CD14-positive monocyte (primary cell): ENCODE measurements around the gene ERGIC1. TPM values are rescaled to one million over a fixed set of nuclear protein-coding genes. Genes with fewer than 3 reads are reported as not detected.

Source experiments
- DNase-seq, 3 donors: peaks; one replicate each; pipeline ENCODE4 v3.0.0-alpha.2; 2011 to 2022
- H2AFZ ChIP-seq: 2 replicates; pipeline ENCODE4 v1.6.0; 2012; ENCODE audit warnings: mild to moderate bottlenecking, low read depth, low read length, inconsistent platforms; ENCODE audit not compliant: insufficient read depth, poor library complexity, severe bottlenecking
- H3K27ac ChIP-seq, 2 donors: 1 replicate in 1 of 2; 2 replicates in 1 of 2; pipeline ENCODE4 v1.5.1; 2012 to 2013; ENCODE audit warnings: low read length in 2 of 2, control low read depth in 1 of 2, inconsistent platforms in 1 of 2, low read depth in 1 of 2, mild to moderate bottlenecking in 1 of 2
- H3K27me3 ChIP-seq, 2 donors: one replicate each; pipeline versions ENCODE4 v1.6.0 to v1.6.1; 2011 to 2013; ENCODE audit warnings: low read length in 2 of 2; ENCODE audit not compliant: control insufficient read depth in 2 of 2, insufficient read depth in 2 of 2
- H3K36me3 ChIP-seq, 2 donors: replicated peaks in 1 of 2; 1 replicate in 1 of 2; 2 replicates in 1 of 2; pipeline versions ENCODE4 v1.5.1 to v1.6.1; 2012 to 2013; ENCODE audit warnings: low read length in 2 of 2, control low read depth in 1 of 2, inconsistent platforms in 1 of 2, mild to moderate bottlenecking in 1 of 2; ENCODE audit not compliant: insufficient read depth in 2 of 2, control insufficient read depth in 1 of 2
- H3K4me1 ChIP-seq, 2 donors: 1 replicate in 1 of 2; 2 replicates in 1 of 2; pipeline versions ENCODE4 v1.5.1 to v1.6.1; 2012 to 2013; ENCODE audit warnings: low read length in 2 of 2, control low read depth in 1 of 2, inconsistent platforms in 1 of 2, mild to moderate bottlenecking in 1 of 2, moderate library complexity in 1 of 2; ENCODE audit not compliant: insufficient read depth in 2 of 2, control insufficient read depth in 1 of 2
- H3K4me2 ChIP-seq: replicated peaks from 2 replicates; pipeline ENCODE3; 2012; ENCODE audit warnings: low read length, moderate library complexity, mild to moderate bottlenecking; ENCODE audit not compliant: poor library complexity, severe bottlenecking; ENCODE audit errors: extremely low read depth
- H3K4me3 ChIP-seq, 3 experiments: fragments of 200-600 bp in 1 of 3; sonication (generic) in 1 of 3; replicated peaks in 1 of 3; 1 replicate in 2 of 3; 2 replicates in 1 of 3; pipeline ENCODE4 v1.5.1; 2011 to 2013; ENCODE audit warnings: low read length in 3 of 3, mild to moderate bottlenecking in 3 of 3, control low read depth in 2 of 3, low read depth in 2 of 3, inconsistent platforms in 1 of 3, moderate library complexity in 1 of 3
- H3K79me2 ChIP-seq: 2 replicates; pipeline ENCODE4 v1.6.0; 2012; ENCODE audit warnings: mild to moderate bottlenecking, control low read depth, inconsistent platforms, low read length, moderate library complexity; ENCODE audit not compliant: insufficient read depth
- H3K9ac ChIP-seq: 2 replicates; pipeline ENCODE4 v1.6.0; 2017; ENCODE audit warnings: low read length, mild to moderate bottlenecking; ENCODE audit not compliant: insufficient read depth, poor library complexity, severe bottlenecking
- H3K9me3 ChIP-seq, 2 donors: replicated peaks in 1 of 2; 1 replicate in 1 of 2; 2 replicates in 1 of 2; pipeline versions ENCODE4 v1.5.1 to v1.6.1; 2012 to 2013; ENCODE audit warnings: low read length in 2 of 2, control low read depth in 1 of 2; ENCODE audit not compliant: control insufficient read depth in 1 of 2, insufficient read depth in 1 of 2
- H4K20me1 ChIP-seq: 2 replicates; pipeline ENCODE4 v1.6.0; 2012; ENCODE audit warnings: mild to moderate bottlenecking, low read length, control low read depth, moderate library complexity; ENCODE audit not compliant: insufficient read depth
- H3K27ac Mint-ChIP-seq, 7 donors: one replicate each; pipeline ENCODE4 v1.8.0; 2020; ENCODE audit warnings: mild to moderate bottlenecking in 7 of 7, mixed read lengths in 7 of 7, moderate library complexity in 6 of 7, inconsistent platforms in 2 of 7
- H3K27me3 Mint-ChIP-seq, 3 donors: one replicate each; pipeline ENCODE4 v1.8.0; 2021 to 2022; ENCODE audit warnings: low read depth in 3 of 3, mild to moderate bottlenecking in 3 of 3, mixed read lengths in 3 of 3, moderate library complexity in 3 of 3, inconsistent platforms in 1 of 3
- H3K36me3 Mint-ChIP-seq, 2 donors: one replicate each; pipeline ENCODE4 v1.8.0; 2020; ENCODE audit warnings: mixed read lengths in 2 of 2, inconsistent platforms in 1 of 2, mild to moderate bottlenecking in 1 of 2
- H3K4me1 Mint-ChIP-seq: one replicate; pipeline ENCODE4 v1.8.0; 2020; ENCODE audit warnings: mild to moderate bottlenecking, mixed read lengths
- H3K4me3 Mint-ChIP-seq, 2 donors: one replicate each; pipeline ENCODE4 v1.8.0; 2020; ENCODE audit warnings: mild to moderate bottlenecking in 2 of 2, mixed read lengths in 2 of 2, moderate library complexity in 1 of 2
- H3K9me3 Mint-ChIP-seq, 7 donors: one replicate each; pipeline ENCODE4 v1.8.0; 2020 to 2022; ENCODE audit warnings: mixed read lengths in 7 of 7, mild to moderate bottlenecking in 6 of 7, moderate library complexity in 6 of 7, inconsistent platforms in 2 of 7
- WGBS: methylation state at CpG from one replicate; pipeline ENCODE4 v1.1.5; 2013; ENCODE audit warnings: missing lambda C conversion rate; ENCODE audit not compliant: insufficient coverage; 5-methylcytosine and 5-hydroxymethylcytosine counted together
- intact Hi-C, 2 donors: fragments of 100-400 bp; cut with micrococcal nuclease; formaldehyde crosslinking; loops; one replicate each; pipeline versions ENCODE4 v1.15.0 to v1.15.1; 2023
- polyA plus RNA-seq, 3 donors: library from polyadenylated mRNA; depleted of rRNA in 1 of 3; unstranded in 2 of 3; stranded (reverse) in 1 of 3; fragments of 300-500 nt in 2 of 3; fragments of >200 nt in 1 of 3; fragmentation: Illumina TruSeq in 2 of 3; gene quantifications; 1 replicate in 2 of 3; 2 replicates in 1 of 3; pipeline ENCODE4 v1.2.3, GENCODE V29; 2012 to 2021
- TF ChIP-seq, protein P1 (sequence below): fragments of 200-600 bp; IDR thresholded peaks from one replicate; pipeline ENCODE4 v1.8.0; 2022; ENCODE audit warnings: antibody characterized with exemption, mild to moderate bottlenecking

The ERGIC1 gene
- polyA plus RNA-seq, 3 donors, result 28.3 to 76.2 (median 34.1) TPM

DNA sequence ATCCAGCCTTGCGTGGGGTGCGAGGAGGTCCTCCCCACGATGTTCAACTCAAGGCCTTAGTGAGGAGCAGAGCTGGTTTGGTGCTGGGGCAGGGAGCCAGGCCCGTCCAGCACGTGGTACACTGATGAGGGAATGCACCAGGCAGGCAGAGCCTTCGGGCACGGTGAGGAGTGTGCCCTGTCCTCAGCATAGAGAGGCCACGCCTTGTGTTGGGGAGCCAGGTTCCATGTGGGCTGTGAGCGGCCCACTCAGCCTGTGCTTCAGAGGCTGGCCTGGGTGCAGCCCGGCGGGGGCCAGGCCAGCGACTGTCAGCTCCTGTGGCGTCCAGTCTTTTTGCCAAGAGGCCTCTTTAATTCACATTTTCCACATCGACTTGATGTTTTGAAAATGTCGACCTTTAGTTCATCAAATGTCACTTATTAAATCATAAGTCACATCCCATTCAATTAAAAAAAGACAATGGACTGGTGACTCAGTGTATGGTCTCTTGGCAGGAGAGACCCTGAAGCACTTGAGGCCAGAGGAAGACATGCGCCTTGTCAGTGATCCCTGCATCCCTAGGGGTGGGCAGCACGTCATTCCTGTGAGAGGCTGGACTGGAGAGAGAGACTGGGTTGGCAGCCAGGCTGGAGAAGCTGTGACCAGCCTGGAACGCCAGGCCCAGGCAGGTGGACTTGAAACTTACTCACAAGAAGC, 21.7 kb downstream of the ERGIC1 start:
- H3K27me3 Mint-ChIP-seq, result peaks cover 0 to 3% (median 3%) of the 10 kb centered on the region in 3 donors
- peak overlapping the region in 5 of 7 donors; percentile 24 to 66 (median 52) for H3K27ac Mint-ChIP-seq
- TF ChIP-seq, protein P1, sequence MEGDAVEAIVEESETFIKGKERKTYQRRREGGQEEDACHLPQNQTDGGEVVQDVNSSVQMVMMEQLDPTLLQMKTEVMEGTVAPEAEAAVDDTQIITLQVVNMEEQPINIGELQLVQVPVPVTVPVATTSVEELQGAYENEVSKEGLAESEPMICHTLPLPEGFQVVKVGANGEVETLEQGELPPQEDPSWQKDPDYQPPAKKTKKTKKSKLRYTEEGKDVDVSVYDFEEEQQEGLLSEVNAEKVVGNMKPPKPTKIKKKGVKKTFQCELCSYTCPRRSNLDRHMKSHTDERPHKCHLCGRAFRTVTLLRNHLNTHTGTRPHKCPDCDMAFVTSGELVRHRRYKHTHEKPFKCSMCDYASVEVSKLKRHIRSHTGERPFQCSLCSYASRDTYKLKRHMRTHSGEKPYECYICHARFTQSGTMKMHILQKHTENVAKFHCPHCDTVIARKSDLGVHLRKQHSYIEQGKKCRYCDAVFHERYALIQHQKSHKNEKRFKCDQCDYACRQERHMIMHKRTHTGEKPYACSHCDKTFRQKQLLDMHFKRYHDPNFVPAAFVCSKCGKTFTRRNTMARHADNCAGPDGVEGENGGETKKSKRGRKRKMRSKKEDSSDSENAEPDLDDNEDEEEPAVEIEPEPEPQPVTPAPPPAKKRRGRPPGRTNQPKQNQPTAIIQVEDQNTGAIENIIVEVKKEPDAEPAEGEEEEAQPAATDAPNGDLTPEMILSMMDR, result no peak
- peaks cover 30% of the 10 kb centered on the region for H4K20me1 ChIP-seq
- no peaks in the 10 kb centered on the region for H3K9me3 Mint-ChIP-seq
- no peaks in the 10 kb centered on the region for H3K9me3 ChIP-seq
- intact Hi-C loops, result no loop called here
- peaks cover 10% of the 10 kb centered on the region for H3K4me1 Mint-ChIP-seq
- DNase-seq, result no peak
- H3K4me3 ChIP-seq, result no peak overlapping the region
- no peak overlapping the region for H2AFZ ChIP-seq
- no peaks in the 10 kb centered on the region for H3K36me3 ChIP-seq
- H3K4me3 Mint-ChIP-seq, result no peak overlapping the region
- no peaks in the 10 kb centered on the region for H3K4me1 ChIP-seq
- no peaks in the 10 kb centered on the region for H3K79me2 ChIP-seq
- no peak overlapping the region for H3K4me2 ChIP-seq
- H3K36me3 Mint-ChIP-seq, result peaks cover 36 to 45% of the 10 kb centered on the region in 2 donors
- H3K27me3 ChIP-seq, result no peaks in the 10 kb centered on the region
- WGBS, result 92% methylated on average over 13 of the region's 18 CpGs
- H3K9ac ChIP-seq, result no peak overlapping the region
- no peak overlapping the region for H3K27ac ChIP-seq

DNA sequence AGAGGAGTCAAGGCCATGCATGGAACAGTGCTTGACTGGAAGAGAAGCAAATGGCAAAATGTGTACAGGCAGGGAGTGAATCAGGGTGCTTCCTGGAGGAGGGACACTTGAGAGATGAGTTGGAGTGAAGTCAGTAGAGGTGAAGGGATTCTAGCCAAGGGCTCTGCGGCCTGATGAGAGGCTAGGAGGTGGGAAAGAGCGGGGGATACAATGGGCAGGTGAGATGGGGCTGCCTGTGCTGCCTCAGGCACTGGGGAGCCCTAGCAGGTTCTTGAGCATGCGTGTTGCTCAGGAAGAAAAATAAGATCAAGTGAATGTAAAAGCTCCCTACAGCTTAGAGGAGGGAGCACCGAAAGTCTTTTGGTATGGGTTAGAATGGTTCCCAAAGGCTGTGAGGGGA, 22.3 kb downstream of the ERGIC1 start:
- no peaks in the 10 kb centered on the region for H3K9me3 Mint-ChIP-seq

More for the DNA sequence above, 22.3 kb downstream of the ERGIC1 start:
- no peak overlapping the region for H3K4me3 ChIP-seq
- WGBS, result 98% methylated on average over 4 of the region's 4 CpGs
- no peak overlapping the region for H3K9ac ChIP-seq
- H4K20me1 ChIP-seq, result peaks cover 34% of the 10 kb centered on the region
- no peaks in the 10 kb centered on the region for H3K9me3 ChIP-seq
- H3K36me3 ChIP-seq, result no peaks in the 10 kb centered on the region
- DNase-seq, result no peak
- intact Hi-C loops, result no loop called here
- no peak overlapping the region for H3K27ac ChIP-seq
- Mint-ChIP-seq H3K27me3 (peaks cover 0 to 3% (median 3%) of the 10 kb centered on the region in 3 donors), H3K27ac (peak overlapping the region in 4 of 7 donors; percentile 27 to 81 (median 52)), H3K4me3 (no peak overlapping the region), H3K4me1 (peaks cover 13% of the 10 kb centered on the region), H3K36me3 (peaks cover 35 to 45% of the 10 kb centered on the region in 2 donors)
- no peak overlapping the region for H3K4me2 ChIP-seq
- TF ChIP-seq, protein P1, result no peak
- no peaks in the 10 kb centered on the region for H3K27me3 ChIP-seq
- no peak overlapping the region for H2AFZ ChIP-seq
- H3K4me1 ChIP-seq, result no peaks in the 10 kb centered on the region
- no peaks in the 10 kb centered on the region for H3K79me2 ChIP-seq
